K562 (cell line): Measurements from ENCODE around the gene SUPT20HL2. TPM values are rescaled to one million over a fixed set of nuclear protein-coding genes. Genes with fewer than 3 reads are reported as not detected.

ENCODE experiments used
- ATAC-seq: fragments of 200-7000 bp; cut with Tn5 transposase; 3 replicates; pipeline ENCODE4 v1.9.1; 2020; ENCODE audit warnings: moderate library complexity
- BruUV-seq: library from RNA; stranded (reverse); fragments of 400-500 nt; replicated peaks from 2 replicates; lab custom pipeline; 2021; lab: Mats Ljungman, UMichigan
- CTCF ChIA-PET: fragments of 300-600 bp; formaldehyde crosslinking; extraction: SDS; loops from one replicate; lab custom pipeline; 2021; ENCODE audit warnings: low intra/inter-chr PET ratio; lab: Yijun Ruan, JAX
- POLR2A ChIA-PET: fragments of 300-600, 350-650 bp; sonication (Branson Sonifier 250); formaldehyde crosslinking; extraction: SDS; loops from one replicate; lab custom pipeline; 2021; ENCODE audit warnings: antibody characterized with exemption, inconsistent platforms; lab: Yijun Ruan, JAX
- DNase-seq, 4 experiments: peaks; one replicate each; pipeline versions ENCODE4 v3.0.0 to v3.0.0-alpha.2; 2011 to 2018; ENCODE audit warnings: low spot score in 3 of 4, mixed read lengths in 3 of 4; ENCODE audit errors: extremely low read depth in 1 of 4
- FAIRE-seq: peaks from 2 replicates; lab custom pipeline; 2011; peaks lifted over from hg19 to GRCh38; lab: Jason Lieb, UNC
- H2AFZ ChIP-seq: 2 replicates; pipeline ENCODE4 v1.6.0; 2011; ENCODE audit warnings: low read depth, low read length, control low read depth, inconsistent platforms
- H3K27ac ChIP-seq: fragments of 200-600 bp; 3 replicates; pipeline ENCODE4 v1.8.0; 2011; ENCODE audit warnings: low read depth, mild to moderate bottlenecking, control low read depth, inconsistent platforms, low read length, moderate library complexity, mixed read lengths; ENCODE audit errors: extremely low read depth
- H3K27me3 ChIP-seq, 2 experiments: fragments of 300-600 bp in 1 of 2; 2 replicates in 1 of 2; 3 replicates in 1 of 2; pipeline versions ENCODE4 v1.6.0 to v1.8.0; 2011; ENCODE audit warnings: inconsistent platforms in 2 of 2, low read length in 2 of 2, mild to moderate bottlenecking in 1 of 2, mixed read lengths in 1 of 2, moderate library complexity in 1 of 2; ENCODE audit not compliant: control insufficient read depth in 2 of 2, insufficient read depth in 2 of 2
- H3K36me3 ChIP-seq: fragments of 300-600 bp; 3 replicates; pipeline ENCODE4 v1.8.0; 2011; ENCODE audit warnings: mild to moderate bottlenecking, low read length, inconsistent platforms; ENCODE audit not compliant: control insufficient read depth, insufficient read depth
- H3K4me1 ChIP-seq, 2 experiments: fragments of 200-600 bp in 1 of 2; replicated peaks in 1 of 2; 2 replicates in 1 of 2; 3 replicates in 1 of 2; pipeline versions ENCODE4 v1.5.1 to v1.8.0; 2011; ENCODE audit warnings: inconsistent platforms in 2 of 2, low read length in 2 of 2, mild to moderate bottlenecking in 1 of 2, mixed read lengths in 1 of 2, moderate library complexity in 1 of 2; ENCODE audit not compliant: control insufficient read depth in 2 of 2, insufficient read depth in 2 of 2
- H3K4me2 ChIP-seq: 2 replicates; pipeline ENCODE4 v1.6.1; 2011; ENCODE audit warnings: low read length, control low read depth, inconsistent platforms, mixed read lengths; ENCODE audit not compliant: insufficient read depth
- H3K4me3 ChIP-seq: fragments of 200-600 bp; sonication (generic), shearing (Covaris generic); 2 replicates; pipeline ENCODE4 v1.5.1; 2016; ENCODE audit warnings: control low read depth, inconsistent platforms
- H3K79me2 ChIP-seq: fragments of 200-600 bp; 3 replicates; pipeline ENCODE4 v1.8.0; 2011; ENCODE audit warnings: low read length, inconsistent platforms; ENCODE audit not compliant: control insufficient read depth, insufficient read depth
- H3K9ac ChIP-seq, 2 experiments: 2 replicates each; pipeline versions ENCODE4 v1.6.0 to v1.6.1; 2011; ENCODE audit warnings: low read depth in 2 of 2, low read length in 2 of 2, control low read depth in 1 of 2, inconsistent platforms in 1 of 2, mild to moderate bottlenecking in 1 of 2, mixed read lengths in 1 of 2; ENCODE audit not compliant: insufficient read depth in 1 of 2
- H3K9me1 ChIP-seq: one replicate; pipeline ENCODE4 v1.6.0; 2011; ENCODE audit warnings: inconsistent platforms, mild to moderate bottlenecking, low read length, moderate library complexity; ENCODE audit not compliant: control insufficient read depth, insufficient read depth
- H3K9me3 ChIP-seq: replicated peaks from 2 replicates; pipeline ENCODE4 v1.5.1; 2011; ENCODE audit warnings: low read depth, low read length, inconsistent platforms; ENCODE audit not compliant: control insufficient read depth, insufficient read depth
- H4K20me1 ChIP-seq: replicated peaks from 2 replicates; pipeline ENCODE4 v1.6.1; 2011; ENCODE audit warnings: low read length, inconsistent platforms, mixed read lengths; ENCODE audit not compliant: control insufficient read depth, insufficient read depth
- BRD9 ChIP-seq: fragments of 450-650 bp; IDR thresholded peaks from 2 replicates; pipeline ENCODE4 v1.6.1; 2018; ENCODE audit warnings: low read depth; ENCODE audit not compliant: partially characterized antibody
- HNRNPUL1 ChIP-seq: fragments of 200-400 bp; formaldehyde crosslinking; IDR thresholded peaks from 2 replicates; pipeline ENCODE4 v1.6.1; 2017; ENCODE audit warnings: low read length
- MCM3 ChIP-seq: fragments of 450-650 bp; IDR thresholded peaks from 2 replicates; pipeline ENCODE4 v1.6.1; 2016
- MEIS2 ChIP-seq: fragments of 450-650 bp; IDR thresholded peaks from 2 replicates; pipeline ENCODE4 v1.6.1; 2014; ENCODE audit warnings: mild to moderate bottlenecking; ENCODE audit not compliant: partially characterized antibody
- SREBF1 ChIP-seq: fragments of 150-350 bp; IDR thresholded peaks from 2 replicates; pipeline ENCODE4 v1.6.1; 2014; ENCODE audit warnings: antibody characterized with exemption, low read depth, low read length, borderline replicate concordance
- TAF7 ChIP-seq: fragments of 450-650 bp; IDR thresholded peaks from 2 replicates; pipeline ENCODE4 v1.6.1; 2016; ENCODE audit warnings: missing genetic modification characterization, missing compliant biosample characterization
- U2AF2 ChIP-seq: fragments of 200-400 bp; formaldehyde crosslinking; optimal IDR thresholded peaks from 2 replicates; pipeline ENCODE3; 2017; ENCODE audit warnings: low read depth, mild to moderate bottlenecking, low read length
- ZNF507 ChIP-seq: conservative IDR thresholded peaks from 2 replicates; pipeline ENCODE4 v1.6.1; 2017; ENCODE audit warnings: missing genetic modification characterization, missing compliant biosample characterization
- WGBS: fragments of 100-300 bp; shearing (Covaris generic); methylation state at CpG from one replicate; pipeline ENCODE4 v1.1.6; 2016; ENCODE audit warnings: low coverage, mixed read lengths; ENCODE audit not compliant: insufficient coverage; ENCODE audit errors: missing lambda C conversion rate; 5-methylcytosine and 5-hydroxymethylcytosine counted together
- in situ Hi-C: fragments of 300-500 bp; cut with MboI; formaldehyde crosslinking; loops from 4 replicates; pipeline ENCODE4 v1.15.0; 2018; ENCODE audit warnings: inconsistent platforms, mixed read lengths
- intact Hi-C: fragments of 100-400 bp; cut with micrococcal nuclease; formaldehyde crosslinking; loops from 2 replicates; pipeline ENCODE4 v1.14.2; 2022
- polyA plus RNA-seq, 8 experiments: library from polyadenylated mRNA; depleted of rRNA in 4 of 8; stranded (reverse) in 5 of 8; unstranded in 3 of 8; fragments of >200 nt; fragmentation: Nextera tagmentation in 2 of 8; fragmentation: Illumina TruSeq in 1 of 8; extraction: Ambion mirVana in 2 of 8; extraction: Trizol in 1 of 8; gene quantifications; 2 replicates each; pipeline versions ENCODE4 v1.2.1 to v1.2.3, GENCODE V29; 2011 to 2014; ENCODE audit warnings: inconsistent platforms in 1 of 8, missing spikeins in 1 of 8
- total RNA-seq, 7 experiments: library from RNA; depleted of rRNA in 6 of 7; stranded (reverse); fragments of >200 nt in 6 of 7; fragmentation: Illumina TruSeq in 2 of 7; extraction: Trizol in 2 of 7; gene quantifications; 2 replicates each; pipeline versions ENCODE4 v1.2.1 to v1.2.3, GENCODE V29; 2011 to 2021; ENCODE audit warnings: low replicate concordance in 1 of 7

SUPT20HL2 gene
- total and polyA plus RNA-seq, 9 of the 15 experiments (the other 6 are each of a cell fraction or from before 2014, with no cell fraction given) = 0.04 TPM; not detected in 8

DNA sequence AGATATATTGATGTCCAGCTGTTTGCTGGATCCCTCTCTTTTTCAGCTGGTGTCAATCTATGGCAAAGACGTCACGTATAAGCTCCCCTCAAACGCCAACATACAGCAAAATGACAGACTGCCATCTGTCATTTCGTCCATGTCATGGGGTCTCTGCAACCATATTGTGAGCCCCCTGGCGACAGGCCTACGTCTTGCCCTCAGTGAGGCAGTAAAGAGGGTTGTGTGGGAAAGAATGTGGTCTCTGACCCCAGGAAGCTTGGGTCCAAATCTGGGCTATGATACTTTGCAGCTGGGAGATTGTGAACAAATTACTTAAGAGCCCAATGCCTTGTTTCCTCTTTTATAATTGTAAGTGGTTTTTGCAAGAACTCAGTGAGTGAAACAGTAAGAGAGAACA, 7.4 kb downstream of the SUPT20HL2 start:
- in situ Hi-C loops = no loop called here
- ChIA-PET POLR2A (no interaction called here), CTCF (interaction anchor here (0.7 kb wide), 1 partner anchor 128 kb away, joined by 3 read pairs; no protein-coding TSS in a partner anchor)
- Histone ChIP-seq H4K20me1 (no peaks in the 10 kb centered on the region), H3K4me1 (no peaks in the 10 kb centered on the region), H3K79me2 (no peaks in the 10 kb centered on the region), H3K27ac (no peak overlapping the region), H3K4me2 (no peak overlapping the region), H2AFZ (no peak overlapping the region), H3K9me1 (no peaks in the 10 kb centered on the region), H3K9me3 (no peaks in the 10 kb centered on the region), H3K36me3 (no peaks in the 10 kb centered on the region), H3K27me3 (peaks cover 0 to 18% of the 10 kb centered on the region in 2 experiments; a peak in 2 of 5 replicates), H3K9ac (no peak overlapping the region), H3K4me3 (no peak overlapping the region)
- BruUV-seq = no TSS peak
- 3% methylated on average over 6 of the region's 6 CpGs for WGBS
- DNase-seq = peak in 2 of 4 experiments; percentile 3 to 10
- no peak for ATAC-seq
- intact Hi-C loops = no loop called here
- no peak for FAIRE-seq
- no peak for TF ChIP-seq HNRNPUL1
- peak; percentile 12 for TF ChIP-seq MEIS2

GRCh38 chrX:24305905-24306304, 8.0 kb downstream of the SUPT20HL2 start:
- no peaks in the 10 kb centered on the region for H3K9me1 ChIP-seq
- no peak for TF ChIP-seq SREBF1
- TF ChIP-seq ZNF507 (tag) = no peak
- no peak for TF ChIP-seq MCM3
- no peak for TF ChIP-seq TAF7
- no peak for TF ChIP-seq U2AF2
- TF ChIP-seq BRD9 = no peak
- no peaks in the 10 kb centered on the region for H4K20me1 ChIP-seq
- no peak overlapping the region for H3K4me3 ChIP-seq
- intact Hi-C loops (no loop called here), in situ Hi-C loops (no loop called here)
- no peaks in the 10 kb centered on the region for H3K79me2 ChIP-seq
- H3K4me1 ChIP-seq = no peaks in the 10 kb centered on the region
- FAIRE-seq = no peak
- no TSS peak for BruUV-seq
- no peak overlapping the region for H3K27ac ChIP-seq
- no peak overlapping the region for H3K9ac ChIP-seq
- peaks cover 0 to 15% of the 10 kb centered on the region in 2 experiments; a peak in 2 of 5 replicates for H3K27me3 ChIP-seq
- ATAC-seq = no peak
- H2AFZ ChIP-seq = no peak overlapping the region
- ChIA-PET CTCF (no interaction called here), POLR2A (no interaction called here)
- DNase-seq = no peak
- H3K36me3 ChIP-seq = no peaks in the 10 kb centered on the region
- no peak overlapping the region for H3K4me2 ChIP-seq
- 0% methylated on average over 4 of the region's 7 CpGs for WGBS
- H3K9me3 ChIP-seq = no peaks in the 10 kb centered on the region
